Transverse colon (tissue), 4 donors: ENCODE measurements around the gene CIROP. TPM values are rescaled to one million over a fixed set of nuclear protein-coding genes. Genes with fewer than 3 reads are reported as not detected.

Source experiments
- DNase-seq: peaks from one replicate; pipeline ENCODE4 v3.0.0-alpha.2; 2019
- H3K27ac ChIP-seq, 4 donors: fragments of 200-600 bp; sonication (generic); 2 replicates each; pipeline ENCODE4 v1.5.1; 2016 to 2018; ENCODE audit warnings: inconsistent platforms in 4 of 4
- H3K27me3 ChIP-seq: fragments of 200-600 bp; sonication (generic); 2 replicates; pipeline ENCODE4 v1.5.1; 2017; ENCODE audit warnings: inconsistent platforms
- H3K36me3 ChIP-seq, 4 donors: fragments of 200-600 bp; sonication (generic); 2 replicates each; pipeline ENCODE4 v1.5.1; 2017 to 2019; ENCODE audit warnings: inconsistent platforms in 4 of 4
- H3K4me1 ChIP-seq, 4 donors: fragments of 200-600 bp; sonication (generic); 2 replicates each; pipeline ENCODE4 v1.5.1; 2017 to 2020; ENCODE audit warnings: inconsistent platforms in 4 of 4
- H3K4me3 ChIP-seq, 4 donors: fragments of 200-600 bp; sonication (generic); 1 replicate in 1 of 4; 2 replicates in 3 of 4; pipeline versions ENCODE4 v1.5.1 to v1.6.1; 2017 to 2019; ENCODE audit warnings: inconsistent platforms in 4 of 4
- H3K9me3 ChIP-seq, 2 donors: fragments of 200-600 bp; sonication (generic); 2 replicates each; pipeline ENCODE4 v1.5.1; 2017 to 2019; ENCODE audit warnings: inconsistent platforms in 2 of 2
- CTCF ChIP-seq, 5 experiments: fragments of 200-600 bp in 3 of 5; fragments of 450-650 bp in 2 of 5; sonication (generic) in 3 of 5; IDR thresholded peaks; 1 replicate in 2 of 5; 2 replicates in 3 of 5; pipeline ENCODE4 v1.5.1; 2016 to 2017; ENCODE audit warnings: antibody characterized with exemption in 5 of 5, inconsistent platforms in 3 of 5, mild to moderate bottlenecking in 2 of 5, moderate library complexity in 1 of 5
- EP300 ChIP-seq: sonication (generic); formaldehyde crosslinking; IDR thresholded peaks from one replicate; pipeline ENCODE4 v1.6.1; 2017; ENCODE audit warnings: antibody characterized with exemption, low read depth
- POLR2A ChIP-seq: fragments of 450-650 bp; IDR thresholded peaks from one replicate; pipeline ENCODE4 v1.6.1; 2016; ENCODE audit warnings: antibody characterized with exemption, mild to moderate bottlenecking, moderate library complexity
- POLR2AphosphoS5 ChIP-seq, 3 donors: sonication (generic); formaldehyde crosslinking; IDR thresholded peaks; one replicate each; pipeline ENCODE4 v1.6.1; 2016; ENCODE audit warnings: antibody characterized with exemption in 3 of 3
- WGBS, 2 donors: methylation state at CpG; one replicate each; pipeline ENCODE4 v1.1.5; 2018; ENCODE audit warnings: low coverage in 1 of 2; 5-methylcytosine and 5-hydroxymethylcytosine counted together
- in situ Hi-C, 4 donors: fragments of 200-750 bp; cut with MboI; loops; one replicate each; pipeline versions ENCODE4 v1.15.0 to v1.15.1; 2017; ENCODE audit warnings: low sequenced_read_pairs in 3 of 4, low pct_ligation_motif_present in 1 of 4, low pct_unique_long_range_greater_than_20kb in 1 of 4
- intact Hi-C: fragments of 100-400 bp; cut with DNase I; formaldehyde crosslinking; loops from one replicate; pipeline ENCODE4 v1.15.1; 2023; ENCODE audit warnings: low total_unique reads
- total RNA-seq, 4 donors: library from RNA; depleted of rRNA; stranded (reverse); fragments of >200 nt; gene quantifications; one replicate each; pipeline ENCODE4 v1.1.0, GENCODE V29; 2016

CIROP gene
- total RNA-seq, 4 donors from 2014 or later: not detected

GRCh38 chr14:23119363-23120327, 14.9 kb upstream of the CIROP start:
- TF ChIP-seq POLR2AphosphoS5 (IDR thresholded peaks at IDR 0.05) (no peak), POLR2A (no peak), CTCF (IDR thresholded peaks at IDR 0.05) (no peak), EP300 (no peak)
- no peak for DNase-seq
- in situ Hi-C loops: loop anchor here (5.0 to 25.0 kb wide), 3 partner anchors 63 to 168 kb away; partner anchors contain the start of genes HOMEZ (in 3 of the 4) and SLC7A8 (in 1 of the 4)
- H3K4me1 ChIP-seq: peaks cover 0 to 20% (median 5%) of the 10 kb centered on the region in 4 donors
- intact Hi-C loops: loop anchor here (2.0 kb wide), 1 partner anchor 67 kb away; no protein-coding TSS in a partner anchor
- no peaks in the 10 kb centered on the region for H3K36me3 ChIP-seq
- H3K9me3 ChIP-seq: no peaks in the 10 kb centered on the region
- peak overlapping the region in 3 of 4 donors; percentile 1 to 34 (median 26) for H3K27ac ChIP-seq
- no peaks in the 10 kb centered on the region for H3K27me3 ChIP-seq
- WGBS, 2 donors: 40 to 73% methylated on average over 1 to 15 of the region's 16 CpGs
- H3K4me3 ChIP-seq: no peak overlapping the region

GRCh38 chr14:23118506-23119362, 13.9 kb upstream of the CIROP start, which contains the start of gene CEBPE:
Gene CEBPE (minus strand): TSS chr14:23119255. CDS start chr14:23119091, 164 bp downstream.
- no peaks in the 10 kb centered on the region for H3K9me3 ChIP-seq
- no peak within 1 kb of the TSS for H3K4me3 ChIP-seq
- no peak for DNase-seq
- H3K4me1 ChIP-seq: peaks cover 0 to 20% (median 5%) of the 10 kb centered on the region in 4 donors
- H3K27me3 ChIP-seq: peaks cover 5% of the 10 kb centered on the region
- no peak for TF ChIP-seq CTCF (IDR thresholded peaks at IDR 0.05)
- TF ChIP-seq POLR2AphosphoS5 (IDR thresholded peaks at IDR 0.05): no peak
- TF ChIP-seq POLR2A: no peak
- no peak for TF ChIP-seq EP300
- in situ Hi-C loops (loop anchor here in 3 of 4 donors (25.0 kb wide), 1 partner anchor 169 kb away; the partner anchor contains the start of gene HOMEZ (in 3 of the 3)), intact Hi-C loops (no loop called here)
- peak within 1 kb of the TSS in 3 of 4 donors; percentile 1 to 34 (median 26) for H3K27ac ChIP-seq
- 73 to 83% methylated on average over 3 to 29 of the region's 32 CpGs for WGBS, 2 donors
- H3K36me3 ChIP-seq: no peaks in the 10 kb centered on the region

GRCh38 chr14:23117371-23118020, 12.7 kb upstream of the CIROP start:
- DNase-seq: no peak
- intact Hi-C loops (no loop called here), in situ Hi-C loops (loop anchor here in 3 of 4 donors (25.0 kb wide), 1 partner anchor 170 kb away; the partner anchor contains the start of gene HOMEZ (in 3 of the 3))
- Histone ChIP-seq H3K9me3 (no peaks in the 10 kb centered on the region), H3K27ac (no peak overlapping the region), H3K36me3 (no peaks in the 10 kb centered on the region), H3K4me1 (peaks cover 0 to 14% (median 5%) of the 10 kb centered on the region in 4 donors), H3K4me3 (no peak overlapping the region), H3K27me3 (peaks cover 10% of the 10 kb centered on the region)
- TF ChIP-seq POLR2AphosphoS5 (IDR thresholded peaks at IDR 0.05) (no peak), EP300 (no peak), CTCF (IDR thresholded peaks at IDR 0.05) (no peak), POLR2A (no peak)
- WGBS, 2 donors: 60 to 90% methylated on average over 1 to 32 of the region's 32 CpGs
